Endothelial cell of umbilical vein (primary cell): ENCODE measurements around the gene SLC25A45. TPM values are rescaled to one million over a fixed set of nuclear protein-coding genes. Genes with fewer than 3 reads are reported as not detected.

Experiments used
- BruUV-seq: library from RNA; stranded (reverse); fragments of 400-500 nt; replicated peaks from 2 replicates; lab custom pipeline; 2021; lab: Mats Ljungman, UMichigan
- CTCF ChIA-PET: fragments of 300-600, 350-600 bp; sonication (Branson Sonifier 250); formaldehyde crosslinking; loops from one replicate; lab custom pipeline; 2021; ENCODE audit warnings: antibody characterized with exemption, inconsistent platforms; lab: Charles Lee
- POLR2A ChIA-PET: fragments of 300-600, 350-600 bp; sonication (Branson Sonifier 250); formaldehyde crosslinking; loops from one replicate; lab custom pipeline; 2021; ENCODE audit warnings: antibody characterized with exemption, inconsistent platforms; lab: Charles Lee
- DNase-seq: peaks from one replicate; pipeline ENCODE4 v3.0.0-alpha.2; 2011; ENCODE audit warnings: low read depth, low spot score
- FAIRE-seq: peaks from 2 replicates; lab custom pipeline; 2011; peaks lifted over from hg19 to GRCh38; lab: Jason Lieb, UNC
- H2AFZ ChIP-seq: 2 replicates; pipeline ENCODE4 v1.6.0; 2012; ENCODE audit warnings: low read depth, low read length, control low read depth, inconsistent platforms
- H3K27ac ChIP-seq: 2 replicates; pipeline ENCODE4 v1.5.1; 2011; ENCODE audit warnings: low read depth, mild to moderate bottlenecking, control low read depth, low read length, moderate library complexity; ENCODE audit not compliant: insufficient read depth
- H3K27me3 ChIP-seq, 2 experiments: 2 replicates each; pipeline versions ENCODE4 v1.6.0 to v1.6.1; 2011; ENCODE audit warnings: low read length in 2 of 2, mixed read lengths in 1 of 2; ENCODE audit not compliant: control insufficient read depth in 2 of 2, insufficient read depth in 2 of 2
- H3K36me3 ChIP-seq, 2 experiments: 2 replicates in 1 of 2; 3 replicates in 1 of 2; pipeline ENCODE4 v1.5.1; 2011; ENCODE audit warnings: low read length in 2 of 2, mild to moderate bottlenecking in 1 of 2, moderate library complexity in 1 of 2; ENCODE audit not compliant: control insufficient read depth in 2 of 2, insufficient read depth in 2 of 2; ENCODE audit errors: extremely low read depth in 1 of 2
- H3K4me1 ChIP-seq: 3 replicates; pipeline ENCODE4 v1.5.1; 2011; ENCODE audit warnings: mild to moderate bottlenecking, low read length; ENCODE audit not compliant: control insufficient read depth, insufficient read depth; ENCODE audit errors: extremely low read depth
- H3K4me2 ChIP-seq: 2 replicates; pipeline ENCODE4 v1.6.1; 2011; ENCODE audit warnings: low read length, control low read depth, mixed read lengths; ENCODE audit not compliant: insufficient read depth
- H3K4me3 ChIP-seq, 3 experiments: fragments of 200-600 bp in 1 of 3; sonication (generic), shearing (Covaris generic) in 1 of 3; replicated peaks in 1 of 3; 2 replicates each; pipeline ENCODE4 v1.5.1; 2011 to 2016; ENCODE audit warnings: control low read depth in 3 of 3, low read length in 3 of 3, mild to moderate bottlenecking in 2 of 3, inconsistent platforms in 1 of 3, low read depth in 1 of 3, moderate library complexity in 1 of 3; ENCODE audit not compliant: insufficient read depth in 1 of 3
- H3K79me2 ChIP-seq: 2 replicates; pipeline ENCODE4 v1.6.0; 2012; ENCODE audit warnings: low read length, inconsistent platforms; ENCODE audit not compliant: control insufficient read depth, insufficient read depth
- H3K9ac ChIP-seq: replicated peaks from 2 replicates; pipeline ENCODE3; 2011; ENCODE audit warnings: low read length, control low read depth; ENCODE audit not compliant: insufficient read depth; ENCODE audit errors: extremely low read depth
- H3K9me1 ChIP-seq: replicated peaks from 3 replicates; pipeline ENCODE4 v1.6.0; 2011; ENCODE audit warnings: mild to moderate bottlenecking, low read length; ENCODE audit not compliant: control insufficient read depth, insufficient read depth; ENCODE audit errors: extremely low read depth
- H3K9me3 ChIP-seq: replicated peaks from 2 replicates; pipeline ENCODE4 v1.5.1; 2012; ENCODE audit warnings: low read length, inconsistent platforms; ENCODE audit not compliant: control insufficient read depth, insufficient read depth
- H4K20me1 ChIP-seq: replicated peaks from 2 replicates; pipeline ENCODE3; 2011; ENCODE audit warnings: mild to moderate bottlenecking, low read length; ENCODE audit not compliant: control insufficient read depth, insufficient read depth; ENCODE audit errors: extremely low read depth
- CTCF ChIP-seq, 2 donors: IDR thresholded peaks; 1 replicate in 1 of 2; 2 replicates in 1 of 2; pipeline ENCODE4 v1.5.1; 2011; ENCODE audit warnings: low read length in 2 of 2, mild to moderate bottlenecking in 2 of 2, moderate library complexity in 2 of 2, control low read depth in 1 of 2, inconsistent platforms in 1 of 2, low read depth in 1 of 2; ENCODE audit not compliant: insufficient read depth in 1 of 2; ENCODE audit errors: extremely low read depth in 1 of 2
- EZH2 ChIP-seq: IDR thresholded peaks from 2 replicates; pipeline ENCODE4 v1.6.1; 2012; ENCODE audit warnings: borderline replicate concordance, low read depth, mild to moderate bottlenecking, moderate library complexity, low read length, inconsistent platforms; ENCODE audit not compliant: severe bottlenecking
- GATA2 ChIP-seq: IDR thresholded peaks from 2 replicates; pipeline ENCODE4 v1.7.0; 2011; ENCODE audit warnings: low read depth, mild to moderate bottlenecking, moderate library complexity, mixed read lengths, low read length; ENCODE audit not compliant: insufficient read length, insufficient read depth
- JUN ChIP-seq: IDR thresholded peaks from 2 replicates; pipeline ENCODE4 v1.6.1; 2011; ENCODE audit warnings: borderline replicate concordance, low read depth; ENCODE audit not compliant: insufficient read length, insufficient read depth
- MAX ChIP-seq: IDR thresholded peaks from 2 replicates; pipeline ENCODE4 v1.6.1; 2011; ENCODE audit not compliant: insufficient read depth, insufficient read length
- MYC ChIP-seq: IDR thresholded peaks from one replicate; pipeline ENCODE4 v1.6.1; 2011; ENCODE audit warnings: mild to moderate bottlenecking, low read depth, low read length
- POLR2A ChIP-seq: IDR thresholded peaks from 2 replicates; pipeline ENCODE4 v1.6.1; 2012; ENCODE audit warnings: low read depth, mild to moderate bottlenecking, control low read depth, low read length
- POLR2AphosphoS5 ChIP-seq: IDR thresholded peaks from 2 replicates; pipeline ENCODE4 v1.6.1; 2012; ENCODE audit warnings: low read depth, mild to moderate bottlenecking, control low read depth, low read length, moderate library complexity; ENCODE audit not compliant: insufficient read depth
- dilution Hi-C: fragments of 300-500 bp; cut with MboI; formaldehyde crosslinking; loops from one replicate; pipeline ENCODE4 v1.15.0; 2019; ENCODE audit warnings: low sequenced_read_pairs; ENCODE audit not compliant: extremely low pct_ligation_motif_present
- intact Hi-C: fragments of 100-400 bp; cut with micrococcal nuclease; formaldehyde crosslinking; loops from one replicate; pipeline ENCODE4 v1.10.0; 2022
- polyA plus RNA-seq, 4 experiments: library from polyadenylated mRNA; depleted of rRNA in 3 of 4; stranded (reverse) in 3 of 4; unstranded in 1 of 4; fragments of >200 nt; gene quantifications; 2 replicates each; pipeline versions ENCODE4 v1.2.1 to v1.2.3, GENCODE V29; 2011 to 2012; ENCODE audit warnings: missing spikeins in 1 of 4
- total RNA-seq: library from RNA; stranded (reverse); gene quantifications from 2 replicates; pipeline ENCODE4 v1.2.3, GENCODE V29; 2021

Gene SLC25A45
- total and polyA plus RNA-seq, 2 donors (not counting 3 experiments of a cell fraction or from before 2014, with no cell fraction given): 1.2 to 3.1 TPM

GRCh38 chr11:65363770-65364169 lies 18.7 kb downstream of the SLC25A45 start:
- dilution Hi-C loops (no loop called here), intact Hi-C loops (loop anchor here (10.0 kb wide), 1 partner anchor 51 kb away; no protein-coding TSS in a partner anchor)
- Histone ChIP-seq H3K9me3 (no peaks in the 10 kb centered on the region), H3K27me3 (no peaks in the 10 kb centered on the region), H3K27ac (no peak overlapping the region), H3K36me3 (no peaks in the 10 kb centered on the region), H3K4me3 (no peak overlapping the region), H4K20me1 (no peaks in the 10 kb centered on the region), H2AFZ (no peak overlapping the region), H3K9me1 (no peaks in the 10 kb centered on the region), H3K4me1 (no peaks in the 10 kb centered on the region), H3K4me2 (no peak overlapping the region), H3K79me2 (no peaks in the 10 kb centered on the region), H3K9ac (no peak overlapping the region)
- ChIA-PET CTCF (no interaction called here), POLR2A (no interaction called here)
- BruUV-seq: no TSS peak
- TF ChIP-seq JUN (no peak), CTCF (IDR thresholded peaks at IDR 0.05; ENCODE audit: extremely low read depth in 1 of 2, insufficient read depth in 1 of 2, low read depth in 1 of 2, low read length in 2 of 2) (no peak), GATA2 (no peak), EZH2 (no peak), POLR2A (no peak), MAX (no peak), MYC (no peak), POLR2AphosphoS5 (no peak)
- no peak for DNase-seq
- FAIRE-seq: no peak
